ENCODE measurements around the gene CAMK2G.
A peak's percentile ranks its signal among the peaks of the same experiment; 100 is the strongest.
"Not testable (repeated sequence)": the region's sequence is repeated elsewhere in the genome, so short reads cannot be mapped to it uniquely, and the experiment has no call there.

CAMK2G gene

GRCh38 chr10:73874267-73875138 lies at the start of gene CAMK2G:
Gene CAMK2G, minus strand, starts transcription at chr10:73874555. Its CDS starts 94 bp downstream, at chr10:73874461.
- DNase-seq (ENCODE audit: low read depth) = peak; percentile 71

GRCh38 chr10:73922864-73923133 lies 48.4 kb upstream of the CAMK2G start:
- no peak for DNase-seq (ENCODE audit: low read depth)

GRCh38 chr10:73922007-73922863 lies 47.9 kb upstream of the CAMK2G start:
- DNase-seq (ENCODE audit: low read depth) = peak; percentile 30

GRCh38 chr10:73920089-73920488 lies 45.7 kb upstream of the CAMK2G start:
- DNase-seq (ENCODE audit: low read depth) = no peak

- DNase-seq (ENCODE audit: low read depth) = not testable (repeated sequence)
These were observed 45.1 kb upstream of the CAMK2G start for GRCh38 chr10:73919481-73919880.

GRCh38 chr10:73917566-73918305 lies 43.4 kb upstream of the CAMK2G start:
- no peak for DNase-seq (ENCODE audit: low read depth)

- no peak for DNase-seq (ENCODE audit: low read depth)
These were observed 42.6 kb upstream of the CAMK2G start for GRCh38 chr10:73916761-73917470.

GRCh38 chr10:73915206-73915851 lies 41.0 kb upstream of the CAMK2G start:
- no peak for DNase-seq (ENCODE audit: low read depth)

- DNase-seq (ENCODE audit: low read depth) = no peak
These were observed 39.7 kb upstream of the CAMK2G start for GRCh38 chr10:73914036-73914435.

GRCh38 chr10:73911553-73912004 lies 37.2 kb upstream of the CAMK2G start:
- DNase-seq (ENCODE audit: low read depth) = no peak

GRCh38 chr10:73910764-73911552 lies 36.6 kb upstream of the CAMK2G start, which contains the start of gene PLAU:
Gene PLAU, plus strand, starts transcription at chr10:73911132. Its CDS starts 424 bp downstream, at chr10:73911556.
- no peak for DNase-seq (ENCODE audit: low read depth)

GRCh38 chr10:73910401-73910763 lies 36.0 kb upstream of the CAMK2G start:
- DNase-seq (ENCODE audit: low read depth) = no peak

- DNase-seq (ENCODE audit: low read depth) = no peak
These were observed 35.3 kb upstream of the CAMK2G start for GRCh38 chr10:73909540-73910115.

- DNase-seq (ENCODE audit: low read depth) = peak; percentile 96
These were observed 34.6 kb upstream of the CAMK2G start for GRCh38 chr10:73908853-73909539.

- peak; percentile 70 for DNase-seq (ENCODE audit: low read depth)
These were observed 33.6 kb upstream of the CAMK2G start for GRCh38 chr10:73907841-73908517.

- DNase-seq (ENCODE audit: low read depth) = peak; percentile 99
These were observed 32.4 kb upstream of the CAMK2G start for GRCh38 chr10:73906524-73907447.

- no peak for DNase-seq (ENCODE audit: low read depth)
These were observed 31.1 kb upstream of the CAMK2G start for GRCh38 chr10:73905256-73906020.
